Measurements from ENCODE around the gene DCTN2. TPM values are rescaled to one million over a fixed set of nuclear protein-coding genes. Genes with fewer than 3 reads are reported as not detected.

Gene DCTN2
- total and polyA plus RNA-seq, 7 donors: 118 to 204 (median 142) TPM

DNA sequence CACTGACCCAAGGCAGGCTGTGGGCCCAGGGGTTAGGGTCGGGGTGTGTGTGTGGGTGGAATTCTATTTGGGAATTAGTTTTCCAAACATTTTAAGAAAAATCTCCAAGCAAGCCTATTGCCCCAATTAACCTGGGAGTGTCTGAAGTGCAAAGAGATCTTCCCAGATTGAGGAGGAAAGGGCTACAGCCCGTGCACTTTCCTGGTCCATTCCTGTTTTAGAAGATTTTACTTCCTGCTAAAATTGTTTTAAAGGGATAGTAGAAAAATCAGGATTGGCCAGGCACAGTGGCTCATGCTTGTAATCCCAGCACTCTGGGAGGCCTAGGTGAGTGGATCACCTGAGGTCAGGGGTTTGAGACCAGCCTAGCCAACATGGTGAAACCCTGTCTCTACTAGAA, 5.3 kb downstream of the DCTN2 start:
- Histone ChIP-seq H3K36me3 (peaks cover 0 to 39% (median 10%) of the 10 kb centered on the region in 4 donors), H3K4me1 (peaks cover 0 to 38% (median 22%) of the 10 kb centered on the region in 4 donors), H3K4me3 (no peak overlapping the region), H3K9me3 (no peaks in the 10 kb centered on the region), H3K27me3 (no peaks in the 10 kb centered on the region), H3K27ac (no peak overlapping the region)
- intact Hi-C loops (cut with DNase I): no loop called here
- WGBS, 2 donors: 20 to 55% methylated on average over 2 of the region's 2 CpGs
- no peak for DNase-seq
- TF ChIP-seq, protein P1, sequence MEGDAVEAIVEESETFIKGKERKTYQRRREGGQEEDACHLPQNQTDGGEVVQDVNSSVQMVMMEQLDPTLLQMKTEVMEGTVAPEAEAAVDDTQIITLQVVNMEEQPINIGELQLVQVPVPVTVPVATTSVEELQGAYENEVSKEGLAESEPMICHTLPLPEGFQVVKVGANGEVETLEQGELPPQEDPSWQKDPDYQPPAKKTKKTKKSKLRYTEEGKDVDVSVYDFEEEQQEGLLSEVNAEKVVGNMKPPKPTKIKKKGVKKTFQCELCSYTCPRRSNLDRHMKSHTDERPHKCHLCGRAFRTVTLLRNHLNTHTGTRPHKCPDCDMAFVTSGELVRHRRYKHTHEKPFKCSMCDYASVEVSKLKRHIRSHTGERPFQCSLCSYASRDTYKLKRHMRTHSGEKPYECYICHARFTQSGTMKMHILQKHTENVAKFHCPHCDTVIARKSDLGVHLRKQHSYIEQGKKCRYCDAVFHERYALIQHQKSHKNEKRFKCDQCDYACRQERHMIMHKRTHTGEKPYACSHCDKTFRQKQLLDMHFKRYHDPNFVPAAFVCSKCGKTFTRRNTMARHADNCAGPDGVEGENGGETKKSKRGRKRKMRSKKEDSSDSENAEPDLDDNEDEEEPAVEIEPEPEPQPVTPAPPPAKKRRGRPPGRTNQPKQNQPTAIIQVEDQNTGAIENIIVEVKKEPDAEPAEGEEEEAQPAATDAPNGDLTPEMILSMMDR (IDR thresholded peaks at IDR 0.05): no peak
- TF ChIP-seq POLR2A (IDR thresholded peaks at IDR 0.05) (no peak), EP300 (IDR thresholded peaks at IDR 0.05) (no peak), POLR2AphosphoS5 (IDR thresholded peaks at IDR 0.05) (no peak)

DNA sequence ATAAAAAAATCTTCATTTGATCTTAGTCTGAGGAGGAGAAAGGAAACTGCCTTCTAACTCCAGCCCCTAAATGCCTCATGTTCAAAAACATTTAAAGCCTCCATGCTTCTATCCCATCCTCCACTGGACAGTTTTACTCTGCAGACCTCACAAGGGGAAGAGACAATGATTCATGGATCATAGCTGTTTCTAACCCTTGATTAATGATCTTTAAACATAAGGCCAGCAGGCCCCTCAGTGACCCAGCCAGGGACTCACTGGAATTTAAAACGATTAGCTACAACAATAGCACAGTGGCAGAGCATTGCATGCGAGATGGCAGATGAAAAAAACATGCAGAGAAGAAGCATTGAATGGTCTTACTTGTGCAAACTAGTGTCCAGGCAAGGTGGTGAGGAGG, 6.0 kb downstream of the DCTN2 start:
- TF ChIP-seq, protein P1 (IDR thresholded peaks at IDR 0.05): no peak
- TF ChIP-seq EP300 (IDR thresholded peaks at IDR 0.05): no peak
- TF ChIP-seq POLR2A (IDR thresholded peaks at IDR 0.05): no peak
- no peak for TF ChIP-seq POLR2AphosphoS5 (IDR thresholded peaks at IDR 0.05)
- Histone ChIP-seq H3K27ac (no peak overlapping the region), H3K27me3 (no peaks in the 10 kb centered on the region), H3K9me3 (no peaks in the 10 kb centered on the region), H3K4me1 (peaks cover 0 to 35% (median 18%) of the 10 kb centered on the region in 4 donors), H3K4me3 (no peak overlapping the region), H3K36me3 (peaks cover 0 to 39% (median 10%) of the 10 kb centered on the region in 4 donors)
- intact Hi-C loops (cut with DNase I): no loop called here
- no peak for DNase-seq
- 23 to 57% methylated on average over 2 of the region's 2 CpGs for WGBS, 2 donors

DNA sequence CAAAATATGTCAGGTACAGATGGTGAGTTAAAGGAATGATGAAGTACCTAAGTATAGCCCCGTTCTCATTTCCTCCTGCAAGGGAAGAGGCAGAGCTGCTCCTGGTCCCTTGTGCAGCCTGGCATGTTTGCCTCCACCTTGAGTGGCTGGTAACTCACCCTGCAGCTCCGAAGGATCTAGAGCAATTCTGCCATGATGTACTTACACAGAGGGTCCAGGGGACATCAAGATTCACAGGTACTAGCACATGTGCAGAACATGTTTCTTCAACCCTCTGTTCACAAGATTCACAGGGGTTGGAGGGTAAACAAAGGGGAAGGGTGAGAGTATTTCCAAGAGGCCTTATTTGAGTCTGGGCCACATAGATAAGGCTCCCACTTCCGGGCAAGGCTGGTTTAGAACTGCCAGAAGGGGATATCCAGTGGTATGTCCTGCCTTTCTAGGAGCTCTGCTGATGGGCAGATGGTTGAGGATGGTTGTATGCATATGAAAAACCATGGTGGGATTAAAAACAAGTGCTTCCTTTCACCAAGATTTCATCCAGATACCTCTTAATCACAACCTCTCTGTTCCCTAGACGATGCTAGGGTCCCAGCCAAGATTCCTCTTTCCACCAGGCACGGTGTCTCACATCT, 7.7 kb downstream of the DCTN2 start:
- Histone ChIP-seq H3K4me1 (peaks cover 0 to 19% (median 4%) of the 10 kb centered on the region in 4 donors), H3K27ac (no peak overlapping the region), H3K9me3 (no peaks in the 10 kb centered on the region), H3K36me3 (peaks cover 8 to 54% (median 21%) of the 10 kb centered on the region in 4 donors), H3K27me3 (no peaks in the 10 kb centered on the region), H3K4me3 (no peak overlapping the region)
- TF ChIP-seq, protein P1 (IDR thresholded peaks at IDR 0.05): no peak
- TF ChIP-seq EP300 (IDR thresholded peaks at IDR 0.05) (no peak), POLR2A (IDR thresholded peaks at IDR 0.05) (no peak), POLR2AphosphoS5 (IDR thresholded peaks at IDR 0.05) (no peak)
- DNase-seq: no peak
- 91% methylated on average over 5 of the region's 5 CpGs for WGBS, 2 donors
- intact Hi-C loops (cut with DNase I): no loop called here

DNA sequence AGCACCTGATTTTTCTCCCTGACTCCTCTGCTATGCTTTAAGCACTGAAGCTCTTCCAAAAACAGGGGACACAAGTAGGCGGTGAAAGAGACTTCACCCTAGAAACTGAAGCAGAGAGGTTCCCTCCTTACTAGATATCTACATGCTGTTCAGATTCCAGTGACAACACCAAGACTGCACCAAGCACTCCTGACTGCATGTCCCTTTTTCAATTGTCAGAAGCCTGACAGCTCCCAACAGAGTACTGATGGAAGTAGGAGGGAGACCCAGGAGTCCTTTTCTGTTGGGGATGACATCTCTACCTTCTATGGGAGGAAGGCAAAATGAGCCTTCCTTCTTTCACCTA, 10.4 kb downstream of the DCTN2 start:
- intact Hi-C loops (cut with DNase I): no loop called here
- Histone ChIP-seq H3K4me3 (no peak overlapping the region), H3K4me1 (peaks cover 0 to 11% (median 4%) of the 10 kb centered on the region in 4 donors), H3K9me3 (no peaks in the 10 kb centered on the region), H3K27me3 (no peaks in the 10 kb centered on the region), H3K36me3 (peaks cover 30 to 72% (median 41%) of the 10 kb centered on the region in 4 donors), H3K27ac (no peak overlapping the region)
- no peak for DNase-seq
- WGBS, 2 donors: 96 to 97% methylated on average over 1 of the region's 1 CpG
- TF ChIP-seq EP300 (IDR thresholded peaks at IDR 0.05) (no peak), POLR2A (IDR thresholded peaks at IDR 0.05) (no peak), POLR2AphosphoS5 (IDR thresholded peaks at IDR 0.05) (no peak)
- TF ChIP-seq, protein P1 (IDR thresholded peaks at IDR 0.05): no peak
